OCI-LY3 (cell line): ENCODE measurements around the gene KIF5C.

Source experiments
- H2AFZ ChIP-seq: fragments of 200-600, 300-600 bp; shearing (Covaris generic); 2 replicates; pipeline ENCODE4 v1.6.0; 2014; ENCODE audit warnings: antibody characterized with exemption, low read depth, low read length
- H3K27ac ChIP-seq: fragments of 200-600, 300-600 bp; sonication (generic); 2 replicates; pipeline ENCODE4 v1.5.1; 2014; ENCODE audit warnings: mild to moderate bottlenecking, low read length, moderate library complexity, mixed read lengths
- H3K27me3 ChIP-seq: fragments of 200-600, 300-600 bp; sonication (generic); 2 replicates; pipeline ENCODE4 v1.6.1; 2014; ENCODE audit warnings: low read depth, low read length, mixed read lengths
- H3K36me3 ChIP-seq: fragments of 200-600, 300-600 bp; sonication (generic); replicated peaks from 2 replicates; pipeline ENCODE3; 2014; ENCODE audit warnings: low read depth, low read length, mixed read lengths
- H3K4me1 ChIP-seq: fragments of 300-600, 200-600 bp; sonication (generic); 2 replicates; pipeline ENCODE4 v1.6.1; 2014; ENCODE audit warnings: low read length, mixed read lengths
- H3K4me2 ChIP-seq: fragments of 200-600, 300-600 bp; sonication (generic); 2 replicates; pipeline ENCODE4 v1.6.1; 2014; ENCODE audit warnings: low read length, mixed read lengths
- H3K4me3 ChIP-seq: fragments of 300-600, 200-600 bp; sonication (generic); 2 replicates; pipeline ENCODE4 v1.5.1; 2014; ENCODE audit warnings: antibody characterized with exemption, mild to moderate bottlenecking, low read length, moderate library complexity
- H3K79me2 ChIP-seq: fragments of 300-600, 200-600 bp; shearing (Covaris generic); 2 replicates; pipeline ENCODE4 v1.6.1; 2014; ENCODE audit warnings: mild to moderate bottlenecking, low read length, mixed read lengths
- H3K9ac ChIP-seq: fragments of 300-600, 200-600 bp; shearing (Covaris generic); 2 replicates; pipeline ENCODE4 v1.6.0; 2014; ENCODE audit warnings: mild to moderate bottlenecking, low read length, moderate library complexity
- H3K9me3 ChIP-seq: fragments of 200-600, 300-600 bp; shearing (Covaris generic); 2 replicates; pipeline ENCODE4 v1.6.1; 2014; ENCODE audit warnings: low read length, mixed read lengths; ENCODE audit not compliant: insufficient read depth
- H4K20me1 ChIP-seq: fragments of 200-600, 300-600 bp; sonication (generic); 2 replicates; pipeline ENCODE4 v1.6.1; 2016; ENCODE audit warnings: low read length, mixed read lengths; ENCODE audit not compliant: insufficient read depth
- EZH2phosphoT487 ChIP-seq: fragments of 200-600 bp; shearing (Covaris generic); IDR thresholded peaks from 2 replicates; pipeline ENCODE4 v1.6.1; 2018; ENCODE audit warnings: antibody characterized with exemption, mixed run types, low read depth
- TF ChIP-seq, protein P1 (sequence below): fragments of 200-600, 300-600 bp; sonication (generic); IDR thresholded peaks from 2 replicates; pipeline ENCODE4 v1.5.1; 2014; ENCODE audit warnings: antibody characterized with exemption, low read length, low read depth

The KIF5C gene

DNA sequence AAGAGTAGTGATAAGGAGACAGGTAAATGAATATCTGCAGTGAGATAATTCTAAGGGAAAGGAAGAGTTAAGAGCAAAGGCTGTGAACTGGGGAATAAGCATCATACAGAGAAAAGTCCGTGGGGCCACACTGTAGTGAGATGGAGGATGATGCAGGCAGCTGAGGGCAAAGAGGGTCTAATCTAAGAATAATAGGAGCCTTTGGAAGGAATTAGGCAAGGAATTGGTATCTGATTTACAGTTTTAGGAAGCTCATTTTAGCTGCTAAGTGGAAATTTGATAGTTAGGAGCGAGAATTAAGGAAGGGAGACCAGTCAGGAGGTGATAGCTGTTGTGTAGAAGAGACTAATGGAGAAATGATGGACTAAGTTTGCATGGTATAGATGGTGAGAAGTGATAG, 43.5 kb downstream of the KIF5C start:
- no peaks in the 10 kb centered on the region; the same call in 1 of the 2 replicates for H3K9me3 ChIP-seq
- H3K27me3 ChIP-seq, result no peaks in the 10 kb centered on the region
- no peak overlapping the region for H2AFZ ChIP-seq
- H3K27ac ChIP-seq, result no peak overlapping the region
- no peaks in the 10 kb centered on the region for H3K79me2 ChIP-seq
- H4K20me1 ChIP-seq, result no peaks in the 10 kb centered on the region
- TF ChIP-seq, protein P1, sequence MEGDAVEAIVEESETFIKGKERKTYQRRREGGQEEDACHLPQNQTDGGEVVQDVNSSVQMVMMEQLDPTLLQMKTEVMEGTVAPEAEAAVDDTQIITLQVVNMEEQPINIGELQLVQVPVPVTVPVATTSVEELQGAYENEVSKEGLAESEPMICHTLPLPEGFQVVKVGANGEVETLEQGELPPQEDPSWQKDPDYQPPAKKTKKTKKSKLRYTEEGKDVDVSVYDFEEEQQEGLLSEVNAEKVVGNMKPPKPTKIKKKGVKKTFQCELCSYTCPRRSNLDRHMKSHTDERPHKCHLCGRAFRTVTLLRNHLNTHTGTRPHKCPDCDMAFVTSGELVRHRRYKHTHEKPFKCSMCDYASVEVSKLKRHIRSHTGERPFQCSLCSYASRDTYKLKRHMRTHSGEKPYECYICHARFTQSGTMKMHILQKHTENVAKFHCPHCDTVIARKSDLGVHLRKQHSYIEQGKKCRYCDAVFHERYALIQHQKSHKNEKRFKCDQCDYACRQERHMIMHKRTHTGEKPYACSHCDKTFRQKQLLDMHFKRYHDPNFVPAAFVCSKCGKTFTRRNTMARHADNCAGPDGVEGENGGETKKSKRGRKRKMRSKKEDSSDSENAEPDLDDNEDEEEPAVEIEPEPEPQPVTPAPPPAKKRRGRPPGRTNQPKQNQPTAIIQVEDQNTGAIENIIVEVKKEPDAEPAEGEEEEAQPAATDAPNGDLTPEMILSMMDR, result no peak
- no peak for TF ChIP-seq EZH2phosphoT487
- H3K4me2 ChIP-seq, result no peak overlapping the region
- no peaks in the 10 kb centered on the region for H3K36me3 ChIP-seq
- H3K4me3 ChIP-seq, result no peak overlapping the region
- H3K9ac ChIP-seq, result no peak overlapping the region
- no peaks in the 10 kb centered on the region for H3K4me1 ChIP-seq

- no peak overlapping the region for H3K27ac ChIP-seq
- no peak overlapping the region for H3K4me3 ChIP-seq
- TF ChIP-seq EZH2phosphoT487, result no peak
- TF ChIP-seq, protein P1, result no peak
Observed at GRCh38 chr2:148920559-148920958, 45.5 kb downstream of the KIF5C start.

GRCh38 chr2:148922062-148922461, 47.0 kb downstream of the KIF5C start:
- no peaks in the 10 kb centered on the region for H3K36me3 ChIP-seq
- no peak for TF ChIP-seq EZH2phosphoT487
- TF ChIP-seq, protein P1, result no peak
- no peak overlapping the region for H3K4me2 ChIP-seq
- no peaks in the 10 kb centered on the region; the same call in 1 of the 2 replicates for H3K4me1 ChIP-seq
- no peaks in the 10 kb centered on the region for H3K27me3 ChIP-seq
- no peak overlapping the region for H2AFZ ChIP-seq
- no peaks in the 10 kb centered on the region for H3K79me2 ChIP-seq
- H3K27ac ChIP-seq, result no peak overlapping the region
- no peak overlapping the region for H3K9ac ChIP-seq
- no peaks in the 10 kb centered on the region; the same call in 1 of the 2 replicates for H3K9me3 ChIP-seq
- H3K4me3 ChIP-seq, result no peak overlapping the region
- no peaks in the 10 kb centered on the region for H4K20me1 ChIP-seq

More at GRCh38 chr2:148920559-148920958, 45.5 kb downstream of the KIF5C start:
- Histone ChIP-seq H2AFZ (no peak overlapping the region), H3K27me3 (no peaks in the 10 kb centered on the region), H3K79me2 (no peaks in the 10 kb centered on the region), H3K9me3 (no peaks in the 10 kb centered on the region; the same call in 1 of the 2 replicates), H3K4me2 (no peak overlapping the region), H3K36me3 (no peaks in the 10 kb centered on the region), H3K9ac (no peak overlapping the region), H3K4me1 (no peaks in the 10 kb centered on the region), H4K20me1 (no peaks in the 10 kb centered on the region)

DNA sequence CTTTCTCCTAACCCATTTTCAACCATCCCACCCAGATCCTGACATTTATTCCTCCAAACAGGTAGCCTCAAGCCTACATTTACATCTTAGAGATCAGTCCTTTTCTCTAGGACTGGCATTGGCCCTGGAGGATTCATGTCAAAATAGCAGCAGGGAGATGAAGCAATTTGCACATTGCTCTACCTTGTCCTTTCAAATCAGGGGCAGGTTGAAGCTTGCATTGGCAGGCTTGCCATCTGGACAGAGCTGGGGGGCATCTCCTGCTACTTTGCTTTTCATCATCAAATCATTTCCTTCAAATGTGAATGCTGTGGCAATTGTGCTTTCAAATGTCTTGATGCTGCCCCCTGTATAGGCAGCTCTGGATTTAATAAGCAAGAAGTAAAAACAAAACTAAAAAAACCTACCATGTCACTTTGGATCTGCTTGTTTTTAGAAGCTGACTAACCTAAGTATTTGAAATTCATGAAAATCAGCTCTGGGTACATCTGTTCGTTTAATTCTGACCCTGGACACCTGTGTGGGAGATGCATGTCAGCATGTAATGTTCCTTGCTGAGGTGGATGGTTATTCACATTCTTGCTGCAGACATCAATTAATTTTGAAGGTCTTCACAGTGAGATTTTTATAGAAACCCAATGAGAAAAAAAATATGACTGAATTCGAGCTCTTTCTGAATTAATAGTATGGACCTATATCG, 47.9 kb downstream of the KIF5C start:
- Histone ChIP-seq H3K9ac (no peak overlapping the region), H4K20me1 (no peaks in the 10 kb centered on the region), H3K4me3 (no peak overlapping the region), H2AFZ (no peak overlapping the region), H3K27ac (no peak overlapping the region), H3K9me3 (no peaks in the 10 kb centered on the region; the same call in 1 of the 2 replicates), H3K27me3 (no peaks in the 10 kb centered on the region), H3K4me2 (no peak overlapping the region), H3K4me1 (peaks cover 7% of the 10 kb centered on the region; the same call in 1 of the 2 replicates), H3K36me3 (no peaks in the 10 kb centered on the region), H3K79me2 (no peaks in the 10 kb centered on the region)
- TF ChIP-seq, protein P1, result no peak
